GM12878 (cell line): ENCODE data around the gene NR4A2. TPM values are rescaled to one million over a fixed set of nuclear protein-coding genes. Genes with fewer than 3 reads are reported as not detected.
A peak's percentile ranks its signal among the peaks of the same experiment; 100 is the strongest.

ENCODE experiments used
- BCL11A ChIP-seq: IDR thresholded peaks from 2 replicates; pipeline ENCODE4 v1.6.1; 2011; ENCODE audit warnings: low read depth, low read length
- CBX3 ChIP-seq: fragments of 200-600 bp; sonication (generic); IDR thresholded peaks from 2 replicates; pipeline ENCODE4 v1.6.1; 2016; ENCODE audit warnings: low read depth, borderline replicate concordance
- CHD4 ChIP-seq: fragments of 200-600 bp; sonication (generic); IDR thresholded peaks from 2 replicates; pipeline ENCODE4 v1.6.1; 2016; ENCODE audit warnings: mild to moderate bottlenecking
- CREM ChIP-seq: IDR thresholded peaks from 2 replicates; pipeline ENCODE4 v1.6.1; 2014; ENCODE audit warnings: antibody characterized with exemption, low read depth
- EZH2 ChIP-seq: IDR thresholded peaks from 2 replicates; pipeline ENCODE4 v1.6.1; 2012; ENCODE audit warnings: low read depth, mild to moderate bottlenecking, control low read depth, inconsistent platforms, low read length, borderline replicate concordance; ENCODE audit not compliant: control insufficient read depth
- IKZF1 ChIP-seq: fragments of 450-650 bp; conservative IDR thresholded peaks from 2 replicates; pipeline ENCODE4 v1.6.1; 2017; ENCODE audit warnings: antibody characterized with exemption, mild to moderate bottlenecking
- KAT2A ChIP-seq: conservative IDR thresholded peaks from 2 replicates; pipeline ENCODE4 v1.6.1; 2011; ENCODE audit warnings: low read depth, low read length; ENCODE audit not compliant: control insufficient read depth
- MXI1 ChIP-seq: fragments of 150-350 bp; IDR thresholded peaks from 2 replicates; pipeline ENCODE4 v1.6.1; 2011; ENCODE audit warnings: low read depth, mild to moderate bottlenecking, inconsistent platforms, low read length, improper control_type of control experiment
- NFIC ChIP-seq: IDR thresholded peaks from 2 replicates; pipeline ENCODE4 v1.6.1; 2012; ENCODE audit warnings: low read depth, mild to moderate bottlenecking, inconsistent platforms, low read length, moderate library complexity
- NFXL1 ChIP-seq: fragments of 450-650 bp; IDR thresholded peaks from 2 replicates; pipeline ENCODE4 v1.6.1; 2017; ENCODE audit warnings: antibody characterized with exemption, mild to moderate bottlenecking, borderline replicate concordance
- POLR2A ChIP-seq: IDR thresholded peaks from 2 replicates; pipeline ENCODE4 v1.6.1; 2011; ENCODE audit warnings: low read depth, mild to moderate bottlenecking, low read length
- RAD21 ChIP-seq: IDR thresholded peaks from 2 replicates; pipeline ENCODE4 v1.6.1; 2011; ENCODE audit warnings: mild to moderate bottlenecking, low read depth, low read length, moderate library complexity; ENCODE audit not compliant: insufficient read depth
- SMAD5 ChIP-seq: IDR thresholded peaks from 2 replicates; pipeline ENCODE4 v1.6.1; 2016; ENCODE audit warnings: antibody characterized with exemption, low read depth
- SUZ12 ChIP-seq: fragments of 200-600 bp; sonication (generic); IDR thresholded peaks from one replicate; pipeline ENCODE4 v1.6.1; 2018; ENCODE audit warnings: antibody characterized with exemption, mild to moderate bottlenecking; ENCODE audit not compliant: unreplicated experiment
- TCF3 ChIP-seq: IDR thresholded peaks from 2 replicates; pipeline ENCODE4 v1.6.1; 2012; ENCODE audit warnings: low read depth, mild to moderate bottlenecking, low read length, borderline replicate concordance; ENCODE audit not compliant: insufficient read depth
- ZNF207 ChIP-seq: fragments of 450-650 bp; IDR thresholded peaks from 2 replicates; pipeline ENCODE4 v1.6.1; 2014; ENCODE audit warnings: antibody characterized with exemption, mild to moderate bottlenecking, borderline replicate concordance
- ZSCAN29 ChIP-seq: fragments of 450-650 bp; IDR thresholded peaks from 2 replicates; pipeline ENCODE4 v1.6.1; 2017; ENCODE audit warnings: mild to moderate bottlenecking, moderate library complexity
- polyA plus RNA-seq, 11 experiments: library from polyadenylated mRNA; depleted of rRNA in 4 of 11; unstranded in 6 of 11; stranded (reverse) in 5 of 11; fragments of >200 nt; fragmentation: Nextera tagmentation in 4 of 11; fragmentation: Illumina TruSeq in 1 of 11; extraction: Ambion mirVana in 4 of 11; extraction: Trizol in 1 of 11; gene quantifications; 1 replicate in 1 of 11; 2 replicates in 10 of 11; pipeline versions ENCODE4 v1.2.1 to v1.2.3, GENCODE V29; 2011 to 2016; ENCODE audit warnings: inconsistent platforms in 2 of 11, missing spikeins in 2 of 11, low read depth in 1 of 11
- total RNA-seq, 4 experiments: library from RNA; depleted of rRNA in 3 of 4; stranded (reverse); fragments of >200 nt in 3 of 4; fragmentation: Illumina TruSeq in 1 of 4; extraction: Trizol in 1 of 4; gene quantifications; 2 replicates each; pipeline versions ENCODE4 v1.2.1 to v1.2.3, GENCODE V29; 2013 to 2021
- TF ChIP-seq, protein P1 (sequence below): fragments of 150-350 bp; IDR thresholded peaks from 2 replicates; pipeline ENCODE4 v1.6.1; 2016; ENCODE audit warnings: low read depth, low read length
- TF ChIP-seq, protein P2 (sequence below): fragments of 450-650 bp; IDR thresholded peaks from 2 replicates; pipeline ENCODE4 v1.6.1; 2016; ENCODE audit warnings: mild to moderate bottlenecking
- TF ChIP-seq, protein P3 (sequence below): IDR thresholded peaks from 2 replicates; pipeline ENCODE4 v1.6.1; 2011; ENCODE audit warnings: borderline replicate concordance, low read depth, mild to moderate bottlenecking, moderate library complexity, low read length; ENCODE audit not compliant: insufficient read depth, poor library complexity, severe bottlenecking
- TF ChIP-seq, protein P4 (sequence below): IDR thresholded peaks from 2 replicates; pipeline ENCODE4 v1.6.1; 2011; ENCODE audit warnings: low read depth, low read length, improper control_type of control experiment, borderline replicate concordance

Gene NR4A2
- total and polyA plus RNA-seq, 10 of the 15 experiments (the other 5 are each of a cell fraction or from before 2014, with no cell fraction given) = 0.15 to 3.4 (median 0.58) TPM

DNA sequence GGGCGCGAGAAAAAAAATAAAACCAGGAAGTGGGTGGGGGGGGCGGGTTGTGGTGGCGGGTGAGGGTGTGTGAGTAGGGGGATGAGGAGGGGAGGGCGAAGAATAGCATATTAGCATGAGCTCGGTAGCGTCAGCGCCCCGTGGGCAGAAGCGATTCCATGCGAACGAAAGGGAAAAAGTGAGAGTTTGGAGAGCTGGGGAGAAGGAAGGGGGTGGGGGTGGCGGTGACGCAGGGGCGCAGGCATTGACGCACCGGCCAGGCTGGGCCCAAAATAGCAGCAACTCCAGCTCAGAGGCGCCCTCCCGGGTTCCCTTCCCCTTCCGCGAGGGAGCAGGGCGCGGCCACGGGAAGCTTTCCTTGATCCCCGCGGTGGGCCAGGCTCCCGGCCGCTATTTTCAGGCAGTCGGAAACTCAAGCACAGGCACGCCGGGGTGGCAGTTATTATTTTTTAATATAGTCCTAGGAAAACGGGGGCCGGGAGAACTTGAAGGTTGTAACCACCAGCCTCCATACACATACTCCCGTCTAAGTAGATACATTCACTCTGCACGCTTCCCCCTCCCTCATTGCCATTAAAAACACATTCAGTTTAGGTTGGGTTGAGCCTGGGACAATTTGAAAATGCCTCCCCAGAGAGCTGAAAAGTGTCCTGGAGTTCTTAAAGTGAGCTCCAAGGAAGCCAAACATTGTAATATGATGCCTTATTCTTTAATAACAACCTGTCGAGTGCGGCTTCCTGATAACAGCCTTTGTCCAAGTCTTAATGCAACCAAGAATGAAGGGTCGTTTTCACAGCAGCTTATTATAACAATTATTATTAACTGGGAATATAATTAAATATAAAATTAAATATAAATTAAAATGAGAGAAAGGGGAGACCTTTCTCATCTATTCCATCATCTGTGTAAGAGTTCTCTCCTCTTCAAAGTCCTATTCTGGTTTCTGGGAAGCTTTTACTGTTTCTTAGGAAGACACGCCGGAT is 2.3 kb upstream of the NR4A2 start (continued):
- TF ChIP-seq TCF3 = 0 out of 2 replicates have a peak, but pooled peaks have one; percentile 47
- TF ChIP-seq NFIC = peak; percentile 10; the same call in 1 of the 2 replicates
- TF ChIP-seq SMAD5 = no peak
- peak; percentile 68 for TF ChIP-seq POLR2A
- TF ChIP-seq IKZF1 = peak; percentile 99
- no peak for TF ChIP-seq NFXL1
- TF ChIP-seq SUZ12 = no peak
- TF ChIP-seq ZSCAN29 = no peak
- TF ChIP-seq CBX3 = no peak
- no peak for TF ChIP-seq EZH2
- no peak for TF ChIP-seq MXI1
- TF ChIP-seq, protein P1, sequence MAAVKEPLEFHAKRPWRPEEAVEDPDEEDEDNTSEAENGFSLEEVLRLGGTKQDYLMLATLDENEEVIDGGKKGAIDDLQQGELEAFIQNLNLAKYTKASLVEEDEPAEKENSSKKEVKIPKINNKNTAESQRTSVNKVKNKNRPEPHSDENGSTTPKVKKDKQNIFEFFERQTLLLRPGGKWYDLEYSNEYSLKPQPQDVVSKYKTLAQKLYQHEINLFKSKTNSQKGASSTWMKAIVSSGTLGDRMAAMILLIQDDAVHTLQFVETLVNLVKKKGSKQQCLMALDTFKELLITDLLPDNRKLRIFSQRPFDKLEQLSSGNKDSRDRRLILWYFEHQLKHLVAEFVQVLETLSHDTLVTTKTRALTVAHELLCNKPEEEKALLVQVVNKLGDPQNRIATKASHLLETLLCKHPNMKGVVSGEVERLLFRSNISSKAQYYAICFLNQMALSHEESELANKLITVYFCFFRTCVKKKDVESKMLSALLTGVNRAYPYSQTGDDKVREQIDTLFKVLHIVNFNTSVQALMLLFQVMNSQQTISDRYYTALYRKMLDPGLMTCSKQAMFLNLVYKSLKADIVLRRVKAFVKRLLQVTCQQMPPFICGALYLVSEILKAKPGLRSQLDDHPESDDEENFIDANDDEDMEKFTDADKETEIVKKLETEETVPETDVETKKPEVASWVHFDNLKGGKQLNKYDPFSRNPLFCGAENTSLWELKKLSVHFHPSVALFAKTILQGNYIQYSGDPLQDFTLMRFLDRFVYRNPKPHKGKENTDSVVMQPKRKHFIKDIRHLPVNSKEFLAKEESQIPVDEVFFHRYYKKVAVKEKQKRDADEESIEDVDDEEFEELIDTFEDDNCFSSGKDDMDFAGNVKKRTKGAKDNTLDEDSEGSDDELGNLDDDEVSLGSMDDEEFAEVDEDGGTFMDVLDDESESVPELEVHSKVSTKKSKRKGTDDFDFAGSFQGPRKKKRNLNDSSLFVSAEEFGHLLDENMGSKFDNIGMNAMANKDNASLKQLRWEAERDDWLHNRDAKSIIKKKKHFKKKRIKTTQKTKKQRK = no peak
- no peak for TF ChIP-seq KAT2A
- TF ChIP-seq RAD21 = no peak
- TF ChIP-seq, protein P2, sequence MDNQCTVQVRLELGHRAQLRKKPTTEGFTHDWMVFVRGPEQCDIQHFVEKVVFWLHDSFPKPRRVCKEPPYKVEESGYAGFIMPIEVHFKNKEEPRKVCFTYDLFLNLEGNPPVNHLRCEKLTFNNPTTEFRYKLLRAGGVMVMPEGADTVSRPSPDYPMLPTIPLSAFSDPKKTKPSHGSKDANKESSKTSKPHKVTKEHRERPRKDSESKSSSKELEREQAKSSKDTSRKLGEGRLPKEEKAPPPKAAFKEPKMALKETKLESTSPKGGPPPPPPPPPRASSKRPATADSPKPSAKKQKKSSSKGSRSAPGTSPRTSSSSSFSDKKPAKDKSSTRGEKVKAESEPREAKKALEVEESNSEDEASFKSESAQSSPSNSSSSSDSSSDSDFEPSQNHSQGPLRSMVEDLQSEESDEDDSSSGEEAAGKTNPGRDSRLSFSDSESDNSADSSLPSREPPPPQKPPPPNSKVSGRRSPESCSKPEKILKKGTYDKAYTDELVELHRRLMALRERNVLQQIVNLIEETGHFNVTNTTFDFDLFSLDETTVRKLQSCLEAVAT = no peak
- TF ChIP-seq, protein P3, sequence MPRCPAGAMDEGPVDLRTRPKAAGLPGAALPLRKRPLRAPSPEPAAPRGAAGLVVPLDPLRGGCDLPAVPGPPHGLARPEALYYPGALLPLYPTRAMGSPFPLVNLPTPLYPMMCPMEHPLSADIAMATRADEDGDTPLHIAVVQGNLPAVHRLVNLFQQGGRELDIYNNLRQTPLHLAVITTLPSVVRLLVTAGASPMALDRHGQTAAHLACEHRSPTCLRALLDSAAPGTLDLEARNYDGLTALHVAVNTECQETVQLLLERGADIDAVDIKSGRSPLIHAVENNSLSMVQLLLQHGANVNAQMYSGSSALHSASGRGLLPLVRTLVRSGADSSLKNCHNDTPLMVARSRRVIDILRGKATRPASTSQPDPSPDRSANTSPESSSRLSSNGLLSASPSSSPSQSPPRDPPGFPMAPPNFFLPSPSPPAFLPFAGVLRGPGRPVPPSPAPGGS = no peak
- TF ChIP-seq ZNF207 = 0 out of 2 replicates have a peak, but pooled peaks have one; percentile 38
- TF ChIP-seq CREM = peak; percentile 78; the same call in 1 of the 2 replicates
- TF ChIP-seq, protein P4, sequence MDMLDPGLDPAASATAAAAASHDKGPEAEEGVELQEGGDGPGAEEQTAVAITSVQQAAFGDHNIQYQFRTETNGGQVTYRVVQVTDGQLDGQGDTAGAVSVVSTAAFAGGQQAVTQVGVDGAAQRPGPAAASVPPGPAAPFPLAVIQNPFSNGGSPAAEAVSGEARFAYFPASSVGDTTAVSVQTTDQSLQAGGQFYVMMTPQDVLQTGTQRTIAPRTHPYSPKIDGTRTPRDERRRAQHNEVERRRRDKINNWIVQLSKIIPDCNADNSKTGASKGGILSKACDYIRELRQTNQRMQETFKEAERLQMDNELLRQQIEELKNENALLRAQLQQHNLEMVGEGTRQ = no peak
- TF ChIP-seq CHD4 = no peak
- peak; percentile 57; the same call in 1 of the 2 replicates for TF ChIP-seq BCL11A
